SK-N-SH (cell line): ENCODE results near the gene SLC16A10. TPM values are rescaled to one million over a fixed set of nuclear protein-coding genes. Genes with fewer than 3 reads are reported as not detected.

Experiments used
- CTCF ChIA-PET: fragments of 300-600, 350-600 bp; formaldehyde crosslinking; extraction: SDS; loops from one replicate; lab custom pipeline; 2021; lab: Yijun Ruan, JAX
- POLR2A ChIA-PET: fragments of 350-600 bp; sonication (Branson Sonifier 250); formaldehyde crosslinking; extraction: SDS; loops from one replicate; lab custom pipeline; 2020; ENCODE audit warnings: antibody characterized with exemption, inconsistent platforms; lab: Yijun Ruan, JAX
- DNase-seq: peaks from one replicate; pipeline ENCODE4 v3.0.0; 2012
- H2AFZ ChIP-seq: fragments of 200-600 bp; sonication (generic); 2 replicates; pipeline ENCODE4 v1.8.1; 2016; ENCODE audit warnings: antibody characterized with exemption, mild to moderate bottlenecking, low read depth
- H3F3A ChIP-seq: fragments of 200-600 bp; sonication (generic); replicated peaks from 2 replicates; pipeline ENCODE3; 2016; ENCODE audit warnings: antibody characterized with exemption, mild to moderate bottlenecking; ENCODE audit not compliant: insufficient read depth
- H3K27ac ChIP-seq, 2 experiments: fragments of 200-500 bp in 1 of 2; fragments of 200-600 bp in 1 of 2; sonication (Bioruptor generic) in 1 of 2; sonication (generic), shearing (Covaris generic) in 1 of 2; 2 replicates each; pipeline versions ENCODE4 v1.5.1 to v1.6.1; 2014 to 2016; ENCODE audit warnings: low read depth in 2 of 2, inconsistent platforms in 1 of 2, low read length in 1 of 2, mild to moderate bottlenecking in 1 of 2, mixed read lengths in 1 of 2
- H3K27me3 ChIP-seq: fragments of 200-600 bp; sonication (generic), shearing (Covaris generic); 2 replicates; pipeline ENCODE4 v1.6.1; 2016; ENCODE audit warnings: mixed run types; ENCODE audit not compliant: insufficient read depth
- H3K36me3 ChIP-seq, 2 experiments: fragments of 200-500 bp in 1 of 2; fragments of 200-600 bp in 1 of 2; sonication (Bioruptor generic) in 1 of 2; sonication (generic) in 1 of 2; replicated peaks in 1 of 2; 2 replicates each; pipeline versions ENCODE3 to v1.5.1; 2014 to 2016; ENCODE audit warnings: low read length in 1 of 2, mild to moderate bottlenecking in 1 of 2; ENCODE audit not compliant: insufficient read depth in 2 of 2, control insufficient read depth in 1 of 2
- H3K4me1 ChIP-seq, 2 experiments: fragments of 200-500 bp in 1 of 2; fragments of 200-600 bp in 1 of 2; sonication (Bioruptor generic) in 1 of 2; sonication (generic), shearing (Covaris generic) in 1 of 2; 2 replicates each; pipeline versions ENCODE4 v1.5.1 to v1.6.1; 2014 to 2016; ENCODE audit warnings: low read depth in 1 of 2, low read length in 1 of 2, mixed run types in 1 of 2; ENCODE audit not compliant: insufficient read depth in 2 of 2, control insufficient read depth in 1 of 2
- H3K4me2 ChIP-seq: fragments of 200-600 bp; sonication (generic), shearing (Covaris generic); 2 replicates; pipeline ENCODE4 v1.6.1; 2017; ENCODE audit warnings: mixed run types
- H3K4me3 ChIP-seq, 2 experiments: fragments of 200-500 bp in 1 of 2; fragments of 200-600 bp in 1 of 2; sonication (Bioruptor generic) in 1 of 2; sonication (generic), shearing (Covaris generic) in 1 of 2; 2 replicates each; pipeline versions ENCODE4 v1.5.1 to v1.8.1; 2014 to 2016; ENCODE audit warnings: low read depth in 2 of 2, inconsistent platforms in 1 of 2, low read length in 1 of 2, mild to moderate bottlenecking in 1 of 2, mixed read lengths in 1 of 2, moderate library complexity in 1 of 2
- H3K79me2 ChIP-seq: fragments of 200-600 bp; sonication (generic); 2 replicates; pipeline ENCODE4 v1.8.1; 2017; ENCODE audit warnings: mild to moderate bottlenecking; ENCODE audit not compliant: insufficient read depth
- H3K9ac ChIP-seq: fragments of 200-600 bp; sonication (generic); 2 replicates; pipeline ENCODE4 v1.6.1; 2017; ENCODE audit warnings: mixed run types
- H3K9me2 ChIP-seq: fragments of 200-600 bp; sonication (generic); 2 replicates; pipeline ENCODE4 v1.6.1; 2017; ENCODE audit warnings: mixed run types
- H3K9me3 ChIP-seq: fragments of 200-600 bp; sonication (generic); 2 replicates; pipeline ENCODE4 v1.6.1; 2017; ENCODE audit warnings: mixed run types, mild to moderate bottlenecking, moderate library complexity
- H4K20me1 ChIP-seq: fragments of 200-600 bp; sonication (generic); 2 replicates; pipeline ENCODE4 v1.6.1; 2017; ENCODE audit warnings: mild to moderate bottlenecking, mixed run types; ENCODE audit not compliant: insufficient read depth
- CHD2 ChIP-seq: fragments of 150-350 bp; IDR thresholded peaks from 2 replicates; pipeline ENCODE4 v1.6.1; 2018; ENCODE audit warnings: low read length; ENCODE audit not compliant: partially characterized antibody
- CTCF ChIP-seq: fragments of 200-600 bp; sonication (generic); IDR thresholded peaks from 2 replicates; pipeline ENCODE4 v1.6.1; 2017; ENCODE audit warnings: antibody characterized with exemption, mild to moderate bottlenecking, moderate library complexity
- FOSL2 ChIP-seq: IDR thresholded peaks from 2 replicates; pipeline ENCODE4 v1.4.0; 2012; ENCODE audit warnings: low read depth, mild to moderate bottlenecking, moderate library complexity, borderline replicate concordance
- GABPA ChIP-seq: IDR thresholded peaks from 2 replicates; pipeline ENCODE4 v1.4.0; 2012; ENCODE audit warnings: low read depth, mild to moderate bottlenecking
- JUND ChIP-seq: IDR thresholded peaks from 2 replicates; pipeline ENCODE4 v1.4.0; 2012
- MEF2A ChIP-seq: IDR thresholded peaks from 2 replicates; pipeline ENCODE4 v1.4.0; 2012; ENCODE audit warnings: low read depth, borderline replicate concordance
- NFIC ChIP-seq: IDR thresholded peaks from 2 replicates; pipeline ENCODE4 v1.4.0; 2012; ENCODE audit warnings: borderline replicate concordance
- NRF1 ChIP-seq: IDR thresholded peaks from 2 replicates; pipeline ENCODE4 v1.6.1; 2012; ENCODE audit warnings: low read depth, mild to moderate bottlenecking, low read length
- PBX3 ChIP-seq: IDR thresholded peaks from 2 replicates; pipeline ENCODE4; 2012
- SIN3A ChIP-seq: IDR thresholded peaks from 2 replicates; pipeline ENCODE4 v1.6.1; 2012; ENCODE audit warnings: low read depth, mild to moderate bottlenecking, low read length, moderate library complexity, borderline replicate concordance
- TAF1 ChIP-seq: IDR thresholded peaks from 2 replicates; pipeline ENCODE4 v1.6.1; 2012; ENCODE audit warnings: low read depth, mild to moderate bottlenecking, low read length, moderate library complexity, borderline replicate concordance
- TCF12 ChIP-seq: IDR thresholded peaks from 2 replicates; pipeline ENCODE4 v1.4.0; 2012
- TEAD4 ChIP-seq: IDR thresholded peaks from 2 replicates; pipeline ENCODE4 v1.4.0; 2012; ENCODE audit warnings: mild to moderate bottlenecking, borderline replicate concordance; ENCODE audit not compliant: insufficient read depth
- WGBS: methylation state at CpG from one replicate; pipeline ENCODE4 v1.1.6; 2017; ENCODE audit warnings: low lambda C conversion rate; 5-methylcytosine and 5-hydroxymethylcytosine counted together
- polyA plus RNA-seq, 3 experiments: library from polyadenylated mRNA; depleted of rRNA; stranded (reverse); fragments of >200 nt; gene quantifications; 2 replicates each; pipeline ENCODE4 v1.2.3, GENCODE V29; 2012
- TF ChIP-seq, protein P1 (sequence below): fragments of 150-350 bp; IDR thresholded peaks from 2 replicates; pipeline ENCODE4 v1.6.1; 2016; ENCODE audit warnings: mild to moderate bottlenecking, low read depth, low read length
- TF ChIP-seq, protein P2 (sequence below): IDR thresholded peaks from 2 replicates; pipeline ENCODE4 v1.4.0; 2012; ENCODE audit warnings: low read depth, borderline replicate concordance

SLC16A10 gene
- polyA plus RNA-seq, 1 of the 3 experiments (the other 2 are of a cell fraction) = 0.12 TPM

DNA sequence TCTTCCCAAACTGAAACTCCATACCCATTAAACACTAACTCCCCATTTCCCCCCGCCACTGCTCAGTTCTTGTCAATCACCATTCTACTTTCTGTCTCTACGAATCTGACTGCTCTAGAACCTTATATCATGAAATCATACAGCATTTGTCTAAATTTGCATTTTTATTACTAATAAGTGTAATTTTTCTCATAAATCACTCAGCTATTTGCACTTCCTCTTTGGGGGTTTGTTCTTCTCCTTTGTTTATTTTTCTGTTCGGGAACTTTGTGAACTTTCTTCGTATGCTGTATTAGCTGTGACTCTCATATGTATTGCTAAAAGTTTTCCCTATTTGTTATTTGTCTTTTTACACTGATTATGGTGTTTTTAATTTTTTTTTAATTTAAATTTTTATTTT lies 152.2 kb downstream of the SLC16A10 start (continued):
- TF ChIP-seq, protein P1, sequence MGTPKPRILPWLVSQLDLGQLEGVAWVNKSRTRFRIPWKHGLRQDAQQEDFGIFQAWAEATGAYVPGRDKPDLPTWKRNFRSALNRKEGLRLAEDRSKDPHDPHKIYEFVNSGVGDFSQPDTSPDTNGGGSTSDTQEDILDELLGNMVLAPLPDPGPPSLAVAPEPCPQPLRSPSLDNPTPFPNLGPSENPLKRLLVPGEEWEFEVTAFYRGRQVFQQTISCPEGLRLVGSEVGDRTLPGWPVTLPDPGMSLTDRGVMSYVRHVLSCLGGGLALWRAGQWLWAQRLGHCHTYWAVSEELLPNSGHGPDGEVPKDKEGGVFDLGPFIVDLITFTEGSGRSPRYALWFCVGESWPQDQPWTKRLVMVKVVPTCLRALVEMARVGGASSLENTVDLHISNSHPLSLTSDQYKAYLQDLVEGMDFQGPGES = no peak
- no peak for TF ChIP-seq MEF2A
- TF ChIP-seq CHD2 = no peak
- TF ChIP-seq TEAD4 = no peak
- TF ChIP-seq, protein P2, sequence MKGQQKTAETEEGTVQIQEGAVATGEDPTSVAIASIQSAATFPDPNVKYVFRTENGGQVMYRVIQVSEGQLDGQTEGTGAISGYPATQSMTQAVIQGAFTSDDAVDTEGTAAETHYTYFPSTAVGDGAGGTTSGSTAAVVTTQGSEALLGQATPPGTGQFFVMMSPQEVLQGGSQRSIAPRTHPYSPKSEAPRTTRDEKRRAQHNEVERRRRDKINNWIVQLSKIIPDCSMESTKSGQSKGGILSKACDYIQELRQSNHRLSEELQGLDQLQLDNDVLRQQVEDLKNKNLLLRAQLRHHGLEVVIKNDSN = no peak
- no peak for TF ChIP-seq NRF1
- TF ChIP-seq TCF12 = no peak
- TF ChIP-seq TAF1 = no peak
- no peak for TF ChIP-seq NFIC
- TF ChIP-seq SIN3A = no peak
- TF ChIP-seq GABPA = no peak

GRCh38 chr6:111242452-111242851 lies 155.1 kb downstream of the SLC16A10 start:
- Histone ChIP-seq H3K79me2 (no peaks in the 10 kb centered on the region), H3K36me3 (no peaks in the 10 kb centered on the region), H3K4me3 (peak overlapping the region in 1 of 2 experiments; percentile 16; a peak in 1 of 4 replicates), H2AFZ (peak overlapping the region; percentile 13; the same call in 1 of the 2 replicates), H3K4me1 (0 out of 4 replicates have a peak, but pooled peaks cover 0 to 7% of the 10 kb centered on the region in 2 experiments), H3K9me3 (no peaks in the 10 kb centered on the region), H3K27me3 (no peaks in the 10 kb centered on the region), H3K9me2 (no peaks in the 10 kb centered on the region), H3F3A (peaks cover 24% of the 10 kb centered on the region), H3K9ac (no peak overlapping the region)
- no peak for DNase-seq
- POLR2A ChIA-PET = no interaction called here
- no peak for TF ChIP-seq CTCF
- TF ChIP-seq FOSL2 = peak; percentile 68
- peak; percentile 36; the same call in 1 of the 2 replicates for TF ChIP-seq PBX3
- TF ChIP-seq JUND = peak; percentile 41; the same call in 1 of the 2 replicates
- peak; percentile 42; the same call in 1 of the 2 replicates for TF ChIP-seq TCF12
- TF ChIP-seq, all 33 proteins: peak for 4
- Histone ChIP-seq H4K20me1 (no peaks in the 10 kb centered on the region), H3K4me2 (peak overlapping the region; percentile 58; the same call in 1 of the 2 replicates), H3K27ac (peak overlapping the region in 1 of 2 experiments; percentile 61; a peak in 2 of 4 replicates)
- CTCF ChIA-PET = interaction anchor here (2.3 kb wide), 1 partner anchor 32 kb away, joined by 9 read pairs; no protein-coding TSS in a partner anchor
- 53% methylated on average over 5 of the region's 5 CpGs for WGBS
